ENCODE data around the gene NAT10. TPM values are rescaled to one million over a fixed set of nuclear protein-coding genes. Genes with fewer than 3 reads are reported as not detected.

NAT10 gene
- total RNA-seq, 1 donor from 2014 or later, result 46.3 TPM

Other genes starting within 250 kb of the NAT10 start
- gene LMO2, start 213.6 kb upstream of the NAT10 start, total RNA-seq, result 28.3 TPM
- 167 TPM for gene CAPRIN1, start 53.9 kb upstream of the NAT10 start, total RNA-seq

Data from sciatic nerve (tissue), 1 donor.